ENCODE measurements around the gene CERCAM.
"Not testable (repeated sequence)": the region's sequence is repeated elsewhere in the genome, so short reads cannot be mapped to it uniquely, and the experiment has no call there.

CERCAM gene

GRCh38 chr9:128419061-128419925 lies 1.4 kb upstream of the CERCAM start:
- DNase-seq (ENCODE audit: low read depth): no peak

- peak; percentile 53 for DNase-seq (ENCODE audit: low read depth)
Measured at GRCh38 chr9:128420060-128420650, 502 bp upstream of the CERCAM start.

DNA sequence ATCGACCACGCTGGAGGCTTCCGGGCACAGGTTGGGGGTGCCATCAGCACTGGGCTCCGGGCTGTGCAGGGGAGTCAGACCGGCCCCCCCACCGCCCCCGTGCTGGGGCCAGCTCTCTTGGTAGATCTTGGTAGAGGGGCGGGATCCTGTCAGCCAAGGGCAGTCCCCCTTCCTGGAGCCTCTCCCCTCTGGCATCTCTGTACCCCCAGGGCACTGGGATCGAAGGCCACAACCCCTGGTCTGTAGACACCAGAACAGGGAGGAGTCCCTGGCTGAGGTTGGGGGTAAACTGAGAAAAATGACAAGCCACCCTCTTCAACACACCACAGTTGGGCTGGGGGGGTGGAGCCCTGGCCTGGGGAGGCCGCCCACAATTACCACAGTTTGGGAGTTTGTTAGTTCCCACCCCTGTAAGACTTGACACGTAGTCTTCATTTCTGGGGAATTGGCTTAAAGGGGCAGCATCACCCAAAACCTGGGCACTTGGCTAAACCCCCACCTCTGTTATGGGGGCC lies 882 bp downstream of the CERCAM start:
- DNase-seq (ENCODE audit: low read depth): no peak

DNA sequence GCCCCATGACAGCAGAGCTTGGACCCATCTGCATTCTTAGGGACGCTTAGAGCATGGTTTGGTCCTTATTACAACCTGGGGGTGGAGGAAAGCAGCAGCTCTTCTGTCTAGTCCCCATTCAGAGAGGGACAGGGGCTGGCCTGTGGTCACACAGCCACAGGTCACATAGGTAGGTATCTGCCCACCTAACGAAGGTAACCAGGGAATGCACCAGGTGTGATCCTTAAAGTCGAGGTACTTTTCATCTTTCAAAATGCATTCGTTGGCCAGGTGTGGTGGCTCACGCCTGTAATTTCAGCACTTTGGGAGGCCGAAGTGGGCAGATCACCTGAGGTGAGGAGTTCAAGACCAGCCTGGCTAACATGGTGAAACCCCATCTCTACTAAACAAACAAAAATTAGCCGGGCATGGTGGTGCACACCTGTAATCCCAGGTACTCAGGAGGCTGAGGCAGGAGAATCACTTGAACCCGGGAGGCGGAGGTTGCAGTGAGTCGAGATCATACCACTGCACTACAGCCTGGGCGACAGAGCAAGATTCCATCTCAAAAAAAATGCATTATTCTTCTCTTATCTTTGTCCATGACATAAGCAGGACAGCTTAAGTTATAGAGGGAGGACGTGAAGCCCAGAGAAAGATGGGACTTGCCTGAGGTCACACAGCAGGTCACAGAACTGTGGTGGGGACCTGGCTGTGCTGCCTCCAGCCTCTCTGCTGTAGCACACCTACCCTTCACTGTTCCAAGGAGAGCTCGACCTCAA lies 1.5 kb downstream of the CERCAM start:
- DNase-seq (ENCODE audit: low read depth): not testable (repeated sequence)

DNA sequence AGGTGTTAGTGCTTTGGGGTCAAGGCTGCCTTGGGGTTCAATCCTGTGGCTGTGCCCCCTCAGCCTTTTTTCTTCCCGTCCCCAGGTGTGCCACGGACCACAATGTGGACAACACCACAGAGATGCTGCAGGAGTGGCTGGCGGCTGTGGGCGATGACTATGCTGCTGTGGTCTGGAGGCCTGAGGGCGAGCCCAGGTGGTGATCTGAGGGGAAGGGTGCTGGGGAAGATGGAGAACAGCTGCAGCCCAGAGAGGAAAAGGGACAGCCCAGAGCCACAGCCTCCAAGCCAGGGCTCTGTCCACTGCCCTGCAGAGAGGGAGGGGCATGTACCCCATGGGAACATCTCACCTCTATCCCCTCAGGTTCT lies 2.1 kb downstream of the CERCAM start:
- no peak for DNase-seq (ENCODE audit: low read depth)

DNA sequence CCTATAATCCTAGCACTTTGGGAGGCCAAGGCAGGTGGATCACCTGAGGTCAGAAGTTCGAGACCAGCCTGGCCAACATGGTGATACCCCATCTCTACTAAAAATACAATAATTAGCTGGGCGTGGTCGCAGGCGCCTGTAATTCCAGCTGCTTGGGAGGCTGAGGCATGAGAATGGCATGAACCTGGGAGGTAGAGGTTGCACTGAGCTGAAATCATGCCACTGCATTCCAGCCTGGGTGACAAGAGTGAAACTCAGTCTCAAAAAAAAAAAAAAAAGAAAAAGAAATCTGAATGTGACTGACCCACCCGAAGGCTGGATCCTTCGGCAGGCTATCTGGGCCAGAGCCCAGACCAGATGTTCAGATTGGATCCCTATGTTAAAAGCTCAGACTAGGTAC lies 2.7 kb downstream of the CERCAM start:
- not testable (repeated sequence) for DNase-seq (ENCODE audit: low read depth)

DNA sequence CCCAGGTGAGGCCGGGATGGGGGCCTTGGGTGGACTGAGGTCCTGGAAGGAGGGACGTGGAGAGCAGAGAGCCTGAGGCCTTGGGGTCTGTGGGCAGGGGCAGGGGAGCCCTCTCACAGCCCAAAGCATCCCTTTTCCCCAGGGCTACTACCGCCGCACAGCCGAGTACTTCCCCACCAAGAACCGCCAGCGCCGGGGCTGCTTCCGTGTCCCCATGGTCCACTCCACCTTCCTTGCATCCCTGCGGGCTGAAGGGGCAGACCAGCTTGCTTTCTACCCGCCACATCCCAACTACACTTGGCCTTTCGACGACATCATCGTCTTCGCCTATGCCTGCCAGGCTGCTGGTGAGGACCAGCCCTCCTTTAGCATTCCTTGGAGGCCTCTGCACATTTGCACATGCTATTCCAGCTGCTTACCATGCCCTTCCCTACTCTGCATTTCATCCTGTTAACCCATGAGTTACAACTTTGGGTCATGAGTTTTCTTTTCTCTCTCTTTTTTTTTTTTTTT lies 3.7 kb downstream of the CERCAM start:
- DNase-seq (ENCODE audit: low read depth): no peak

- DNase-seq (ENCODE audit: low read depth): no peak
Measured at GRCh38 chr9:128428644-128429512, 8.2 kb downstream of the CERCAM start.

DNA sequence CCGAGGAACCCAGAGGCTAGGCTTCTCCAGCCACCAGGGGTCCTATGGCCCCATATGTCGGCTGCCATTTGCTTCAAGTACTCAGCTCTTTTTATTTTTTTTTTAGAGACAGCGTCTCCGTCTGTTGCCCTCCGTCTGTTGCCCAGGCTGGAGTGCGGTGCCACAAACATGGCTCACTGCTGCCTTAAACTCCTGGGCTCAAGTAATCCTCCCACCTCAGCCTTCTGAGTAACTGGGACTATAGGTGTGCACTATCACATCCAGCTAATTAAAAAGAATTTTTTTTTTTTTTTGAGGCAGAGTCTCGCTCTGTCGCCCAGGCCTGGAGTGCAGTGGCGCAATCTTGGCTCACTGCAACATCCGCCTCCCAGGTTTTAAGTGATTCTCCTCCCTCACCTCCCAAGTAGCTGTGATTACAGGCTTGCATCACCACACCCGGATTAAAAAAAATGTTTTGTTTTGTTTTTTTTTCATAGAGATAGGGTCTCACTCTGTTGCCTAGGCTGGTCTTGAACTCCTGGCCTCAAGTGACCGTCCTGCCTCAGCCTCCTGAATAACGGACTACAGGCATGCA lies 8.9 kb downstream of the CERCAM start:
- no peak for DNase-seq (ENCODE audit: low read depth)

DNA sequence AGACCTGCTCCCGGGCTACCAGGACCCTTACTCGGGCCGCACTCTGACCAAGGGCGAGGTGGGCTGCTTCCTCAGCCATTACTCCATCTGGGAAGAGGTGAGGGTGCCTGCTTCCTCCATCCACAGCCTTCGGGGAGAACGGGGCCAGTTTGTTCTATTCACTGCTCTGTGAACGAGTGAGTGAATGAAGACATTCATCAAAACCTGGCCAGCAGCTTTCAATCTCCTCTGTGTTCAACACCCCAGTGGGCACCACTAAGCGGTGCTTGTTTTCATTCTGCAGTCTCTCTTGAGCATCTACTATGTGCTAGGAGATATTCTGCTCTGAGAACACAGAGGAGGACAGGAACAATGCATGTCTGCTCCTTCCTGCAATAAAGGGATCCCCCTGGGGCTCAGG lies 10.6 kb downstream of the CERCAM start:
- DNase-seq (ENCODE audit: low read depth): no peak

GRCh38 chr9:128434340-128434739 lies 13.7 kb downstream of the CERCAM start:
- no peak for DNase-seq (ENCODE audit: low read depth)

- DNase-seq (ENCODE audit: low read depth): no peak
Measured at GRCh38 chr9:128435611-128436010, 15.0 kb downstream of the CERCAM start.

DNA sequence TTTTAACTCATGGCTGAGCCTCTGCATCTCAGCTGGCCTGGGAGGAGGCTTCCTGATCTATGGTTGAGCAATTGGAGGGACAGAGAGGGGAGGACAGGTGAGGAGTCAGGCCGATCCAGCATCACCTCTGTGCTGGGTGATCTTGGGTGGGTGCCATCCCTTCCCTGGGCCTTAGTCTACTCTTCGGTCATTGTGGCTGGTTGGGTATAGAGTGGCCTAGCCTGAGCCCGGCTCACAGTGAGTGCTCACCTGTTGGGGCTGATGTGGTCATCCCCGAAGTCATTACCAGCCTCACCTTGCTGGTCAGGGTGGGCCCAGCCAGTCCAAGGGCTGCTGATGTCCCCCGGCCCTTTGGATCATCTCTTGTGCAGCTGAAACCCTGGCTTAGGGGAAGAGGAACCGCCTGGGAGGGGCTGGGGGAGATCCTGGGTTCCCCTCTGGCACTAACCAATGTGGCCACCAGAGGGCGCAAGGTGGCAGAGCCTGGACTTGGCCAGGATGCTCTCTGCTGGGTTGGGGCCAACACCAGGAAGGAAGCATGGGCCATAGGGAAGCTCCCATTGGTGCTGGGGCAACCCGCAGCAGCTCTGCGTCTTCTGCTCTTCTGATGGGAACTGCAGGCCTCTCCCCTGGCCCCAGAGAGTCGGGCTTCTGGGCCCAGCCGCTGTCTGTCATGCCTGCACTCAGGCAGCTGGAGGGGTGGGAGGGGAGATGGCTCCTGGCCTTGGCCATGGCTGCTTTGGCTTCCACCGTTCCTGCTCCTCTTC lies 17.9 kb downstream of the CERCAM start:
- DNase-seq (ENCODE audit: low read depth): peak; percentile 87

DNA sequence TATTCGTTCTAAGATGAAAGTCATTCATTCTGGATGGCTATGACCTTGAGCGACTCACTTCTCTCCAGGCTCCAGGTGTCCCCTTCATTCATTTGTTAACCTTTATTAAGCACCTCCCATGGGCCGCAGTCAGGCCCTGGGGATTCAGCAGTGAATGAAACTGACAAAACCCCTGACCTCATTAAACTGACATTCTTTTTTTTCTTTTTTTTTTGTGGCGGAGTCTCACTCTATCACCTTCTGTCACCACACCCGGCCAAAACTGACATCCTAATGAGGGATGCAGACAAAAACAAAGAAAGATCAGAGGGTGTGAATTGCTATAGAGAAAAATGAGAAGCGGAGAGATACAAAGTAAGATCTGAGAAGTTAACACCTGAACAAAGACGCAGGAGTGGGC lies 18.6 kb downstream of the CERCAM start:
- DNase-seq (ENCODE audit: low read depth): no peak

GRCh38 chr9:128442150-128442549 lies 21.5 kb downstream of the CERCAM start:
- DNase-seq (ENCODE audit: low read depth): no peak

- not testable (repeated sequence) for DNase-seq (ENCODE audit: low read depth)
Measured at GRCh38 chr9:128446505-128446904, 25.8 kb downstream of the CERCAM start.

GRCh38 chr9:128448746-128449145 lies 28.1 kb downstream of the CERCAM start:
- no peak for DNase-seq (ENCODE audit: low read depth)

- DNase-seq (ENCODE audit: low read depth): no peak
Measured at GRCh38 chr9:128454991-128455390, 34.3 kb downstream of the CERCAM start.

GRCh38 chr9:128455849-128456612 lies 35.4 kb downstream of the CERCAM start, which contains the start of gene ODF2:
Gene ODF2, plus strand, starts transcription at chr9:128456006. Its CDS starts 86 bp downstream, at chr9:128456092.
- DNase-seq (ENCODE audit: low read depth): peak; percentile 99
